ENCODE measurements around the gene PRPF6. TPM values are rescaled to one million over a fixed set of nuclear protein-coding genes. Genes with fewer than 3 reads are reported as not detected.
"Not testable (repeated sequence)": the region's sequence is repeated elsewhere in the genome, so short reads cannot be mapped to it uniquely, and the experiment has no call there.

PRPF6 gene
- total and polyA plus RNA-seq, 2 donors (not counting 3 experiments of a cell fraction or from before 2014, with no cell fraction given), result 35.3 to 67.4 TPM

- no peaks in the 10 kb centered on the region for H3K9me3 ChIP-seq (replicated peaks; ENCODE audit: control insufficient read depth, insufficient read depth, low read length)
- H3K27me3 ChIP-seq (ENCODE audit: control insufficient read depth in 2 of 2, insufficient read depth in 2 of 2, low read length in 2 of 2), result no peaks in the 10 kb centered on the region
- TF ChIP-seq CTCF (IDR thresholded peaks at IDR 0.05; ENCODE audit: extremely low read depth in 1 of 2, insufficient read depth in 1 of 2, low read depth in 1 of 2, low read length in 2 of 2) (no peak), POLR2AphosphoS5 (IDR thresholded peaks at IDR 0.05; ENCODE audit: insufficient read depth, low read depth, low read length) (no peak), MYC (IDR thresholded peaks at IDR 0.05; ENCODE audit: low read depth, low read length) (no peak)
- no TSS peak for BruUV-seq (replicated peaks)
- H3K4me3 ChIP-seq (replicated peaks in 1 of 3; ENCODE audit: insufficient read depth in 1 of 3, low read depth in 1 of 3, low read length in 3 of 3), result no peak overlapping the region
- intact Hi-C loops (cut with micrococcal nuclease) (loop anchor here (5.0 kb wide), 1 partner anchor 252 kb away; the partner anchor contains the start of genes ARFRP1 and ZGPAT), dilution Hi-C loops (cut with MboI; ENCODE audit: extremely low pct_ligation_motif_present, low sequenced_read_pairs) (no loop called here)
- no peak overlapping the region for H2AFZ ChIP-seq (ENCODE audit: low read depth, low read length)
- peaks cover 7 to 39% of the 10 kb centered on the region in 2 experiments for H3K36me3 ChIP-seq (ENCODE audit: control insufficient read depth in 2 of 2, extremely low read depth in 1 of 2, insufficient read depth in 2 of 2, low read length in 2 of 2)
- no peak overlapping the region for H3K9ac ChIP-seq (replicated peaks; ENCODE audit: extremely low read depth, insufficient read depth, low read length)
- H3K9me1 ChIP-seq (replicated peaks; ENCODE audit: control insufficient read depth, extremely low read depth, insufficient read depth, low read length), result no peaks in the 10 kb centered on the region
- H3K4me1 ChIP-seq (ENCODE audit: control insufficient read depth, extremely low read depth, insufficient read depth, low read length), result peaks cover 10% of the 10 kb centered on the region
- H3K27ac ChIP-seq (ENCODE audit: insufficient read depth, low read depth, low read length), result no peak overlapping the region
- peaks cover 12% of the 10 kb centered on the region for H3K79me2 ChIP-seq (ENCODE audit: control insufficient read depth, insufficient read depth, low read length)
- no peaks in the 10 kb centered on the region for H4K20me1 ChIP-seq (replicated peaks; ENCODE audit: control insufficient read depth, extremely low read depth, insufficient read depth, low read length)
- POLR2A ChIA-PET, result interaction anchor here (0.5 kb wide), 1 partner anchor 123 kb away, joined by 3 read pairs; no protein-coding TSS in a partner anchor
- no peak for FAIRE-seq
- CTCF ChIA-PET, result no interaction called here
- no peak for DNase-seq (ENCODE audit: low read depth, low spot score)
- H3K4me2 ChIP-seq (ENCODE audit: insufficient read depth, low read length), result no peak overlapping the region
Observed at GRCh38 chr20:63959699-63960075, 21.2 kb upstream of the PRPF6 start.

- CTCF ChIA-PET; H3K4me3 ChIP-seq (replicated peaks in 1 of 3; ENCODE audit: insufficient read depth in 1 of 3, low read depth in 1 of 3, low read length in 3 of 3); H3K27ac ChIP-seq (ENCODE audit: insufficient read depth, low read depth, low read length); BruUV-seq (replicated peaks); dilution Hi-C loops (cut with MboI; ENCODE audit: extremely low pct_ligation_motif_present, low sequenced_read_pairs); H3K9me1 ChIP-seq (replicated peaks; ENCODE audit: control insufficient read depth, extremely low read depth, insufficient read depth, low read length); H4K20me1 ChIP-seq (replicated peaks; ENCODE audit: control insufficient read depth, extremely low read depth, insufficient read depth, low read length); POLR2A ChIA-PET; intact Hi-C loops (cut with micrococcal nuclease); FAIRE-seq; H2AFZ ChIP-seq (ENCODE audit: low read depth, low read length); H3K9me3 ChIP-seq (replicated peaks; ENCODE audit: control insufficient read depth, insufficient read depth, low read length); DNase-seq (ENCODE audit: low read depth, low spot score); H3K79me2 ChIP-seq (ENCODE audit: control insufficient read depth, insufficient read depth, low read length); H3K4me1 ChIP-seq (ENCODE audit: control insufficient read depth, extremely low read depth, insufficient read depth, low read length); H3K9ac ChIP-seq (replicated peaks; ENCODE audit: extremely low read depth, insufficient read depth, low read length); H3K4me2 ChIP-seq (ENCODE audit: insufficient read depth, low read length); H3K27me3 ChIP-seq (ENCODE audit: control insufficient read depth in 2 of 2, insufficient read depth in 2 of 2, low read length in 2 of 2): not testable (repeated sequence)
- peaks cover 7 to 39% of the 10 kb centered on the region in 2 experiments for H3K36me3 ChIP-seq (ENCODE audit: control insufficient read depth in 2 of 2, extremely low read depth in 1 of 2, insufficient read depth in 2 of 2, low read length in 2 of 2)
Observed at GRCh38 chr20:63960654-63961621, 20.0 kb upstream of the PRPF6 start.
